H1 (cell line): Measurements from ENCODE around the gene ATP6V0E2. TPM values are rescaled to one million over a fixed set of nuclear protein-coding genes. Genes with fewer than 3 reads are reported as not detected.

Experiments
- CTCF ChIA-PET: fragments of 300-600 bp; sonication (Branson Sonifier 250); formaldehyde crosslinking; loops from one replicate; lab custom pipeline; 2021; ENCODE audit not compliant: partially characterized antibody; lab: Charles Lee
- POLR2A ChIA-PET: fragments of 300-600 bp; sonication (Branson Sonifier 250); formaldehyde crosslinking; loops from one replicate; lab custom pipeline; 2021; ENCODE audit warnings: inconsistent platforms; ENCODE audit not compliant: partially characterized antibody; lab: Charles Lee
- DNase-seq, 2 experiments: peaks; one replicate each; pipeline versions ENCODE4 v3.0.0 to v3.0.0-alpha.2; 2010 to 2022; ENCODE audit warnings: low spot score in 2 of 2, low read depth in 1 of 2, mixed read lengths in 1 of 2
- FAIRE-seq: peaks from 2 replicates; lab custom pipeline; 2011; peaks lifted over from hg19 to GRCh38; lab: Jason Lieb, UNC
- H2AFZ ChIP-seq: 2 replicates; pipeline ENCODE4 v1.8.1; 2012; ENCODE audit warnings: low read length, inconsistent platforms
- H2AK5ac ChIP-seq: 2 replicates; pipeline ENCODE4 v1.6.1; 2013; ENCODE audit warnings: low read depth, low read length
- H2BK120ac ChIP-seq: replicated peaks from 2 replicates; pipeline ENCODE3; 2013; ENCODE audit warnings: low read depth, low read length, inconsistent platforms
- H2BK12ac ChIP-seq: 2 replicates; pipeline ENCODE4 v1.6.1; 2013; ENCODE audit warnings: low read depth, low read length
- H2BK15ac ChIP-seq: 2 replicates; pipeline ENCODE4 v1.6.1; 2013; ENCODE audit warnings: low read length
- H2BK20ac ChIP-seq: 2 replicates; pipeline ENCODE4 v1.6.1; 2013; ENCODE audit warnings: low read length
- H2BK5ac ChIP-seq: 2 replicates; pipeline ENCODE4 v1.6.1; 2013; ENCODE audit warnings: low read depth, low read length
- H3K14ac ChIP-seq: 2 replicates; pipeline ENCODE4 v1.6.1; 2013; ENCODE audit warnings: inconsistent platforms; ENCODE audit not compliant: insufficient read length
- H3K18ac ChIP-seq: 2 replicates; pipeline ENCODE4 v1.6.1; 2013; ENCODE audit warnings: low read length; ENCODE audit errors: extremely low read depth
- H3K23ac ChIP-seq: 2 replicates; pipeline ENCODE4 v1.6.1; 2013; ENCODE audit warnings: inconsistent platforms; ENCODE audit not compliant: insufficient read length
- H3K23me2 ChIP-seq: 2 replicates; pipeline ENCODE4 v1.6.1; 2013; ENCODE audit warnings: low read depth, low read length
- H3K27ac ChIP-seq: 2 replicates; pipeline ENCODE4 v1.6.1; 2011; ENCODE audit warnings: low read depth, low read length, inconsistent platforms
- H3K27me3 ChIP-seq, 4 experiments: replicated peaks in 1 of 4; 1 replicate in 1 of 4; 2 replicates in 3 of 4; pipeline versions ENCODE4 v1.6.1 to v1.8.1; 2011 to 2013; ENCODE audit warnings: low read length in 3 of 4, mild to moderate bottlenecking in 3 of 4, inconsistent platforms in 2 of 4, mixed read lengths in 2 of 4, moderate library complexity in 1 of 4; ENCODE audit not compliant: control insufficient read depth in 3 of 4, insufficient read depth in 3 of 4; ENCODE audit errors: extremely low read depth in 1 of 4
- H3K36me3 ChIP-seq, 4 experiments: 2 replicates each; pipeline versions ENCODE4 v1.6.1 to v1.8.1; 2011 to 2013; ENCODE audit warnings: mild to moderate bottlenecking in 4 of 4, low read length in 3 of 4, moderate library complexity in 2 of 4, control low read depth in 1 of 4, inconsistent platforms in 1 of 4; ENCODE audit not compliant: insufficient read depth in 4 of 4, control insufficient read depth in 2 of 4
- H3K4ac ChIP-seq: replicated peaks from 2 replicates; pipeline ENCODE3; 2013; ENCODE audit warnings: low read length, low read depth, mixed read lengths, inconsistent platforms; ENCODE audit not compliant: insufficient read length
- H3K4me1 ChIP-seq, 4 experiments: replicated peaks in 1 of 4; 1 replicate in 1 of 4; 2 replicates in 3 of 4; pipeline versions ENCODE4 v1.6.1 to v1.8.1; 2011 to 2013; ENCODE audit warnings: low read length in 3 of 4, inconsistent platforms in 2 of 4, mixed read lengths in 1 of 4; ENCODE audit not compliant: insufficient read depth in 4 of 4, control insufficient read depth in 3 of 4
- H3K4me2 ChIP-seq, 2 experiments: 2 replicates each; pipeline versions ENCODE4 v1.6.1 to v1.8.1; 2011 to 2013; ENCODE audit warnings: low read depth in 2 of 2, low read length in 2 of 2, control low read depth in 1 of 2, inconsistent platforms in 1 of 2, mild to moderate bottlenecking in 1 of 2; ENCODE audit not compliant: insufficient read depth in 1 of 2
- H3K4me3 ChIP-seq, 4 experiments: fragments of 200-600, 300-600 bp in 1 of 4; sonication (generic), shearing (Covaris generic), sonication (Bioruptor Twin) in 1 of 4; 2 replicates each; pipeline versions ENCODE4 v1.5.1 to v1.8.1; 2011 to 2016; ENCODE audit warnings: low read length in 4 of 4, low read depth in 3 of 4, control low read depth in 2 of 4, inconsistent platforms in 2 of 4, mild to moderate bottlenecking in 2 of 4, mixed read lengths in 1 of 4, moderate library complexity in 1 of 4; ENCODE audit not compliant: insufficient read depth in 2 of 4; ENCODE audit errors: extremely low read depth in 1 of 4
- H3K56ac ChIP-seq: replicated peaks from 2 replicates; pipeline ENCODE3; 2013; ENCODE audit warnings: low read depth, mild to moderate bottlenecking, mixed read lengths, low read length, inconsistent platforms; ENCODE audit not compliant: insufficient read length
- H3K79me1 ChIP-seq: 2 replicates; pipeline ENCODE4 v1.6.1; 2013; ENCODE audit warnings: low read depth, low read length, control low read depth
- H3K79me2 ChIP-seq, 2 experiments: 2 replicates each; pipeline versions ENCODE4 v1.6.1 to v1.8.1; 2012 to 2013; ENCODE audit warnings: low read length in 2 of 2, mild to moderate bottlenecking in 2 of 2, inconsistent platforms in 1 of 2; ENCODE audit not compliant: insufficient read depth in 2 of 2, control insufficient read depth in 1 of 2
- H3K9ac ChIP-seq, 4 experiments: replicated peaks in 1 of 4; 1 replicate in 1 of 4; 2 replicates in 3 of 4; pipeline versions ENCODE4 v1.6.1 to v1.8.1; 2011 to 2013; ENCODE audit warnings: low read depth in 3 of 4, low read length in 3 of 4, control low read depth in 2 of 4, mild to moderate bottlenecking in 2 of 4, moderate library complexity in 2 of 4, inconsistent platforms in 1 of 4; ENCODE audit errors: extremely low read depth in 1 of 4
- H3K9me3 ChIP-seq, 2 experiments: 2 replicates each; pipeline versions ENCODE4 v1.6.1 to v1.8.1; 2012 to 2013; ENCODE audit warnings: mild to moderate bottlenecking in 2 of 2, moderate library complexity in 2 of 2, control low read depth in 1 of 2, inconsistent platforms in 1 of 2, low read depth in 1 of 2, low read length in 1 of 2, mixed read lengths in 1 of 2; ENCODE audit not compliant: insufficient read depth in 2 of 2
- H4K20me1 ChIP-seq, 2 experiments: replicated peaks in 1 of 2; 2 replicates each; pipeline versions ENCODE3 to v1.8.1; 2011 to 2013; ENCODE audit warnings: inconsistent platforms in 2 of 2, low read length in 2 of 2, mild to moderate bottlenecking in 1 of 2; ENCODE audit not compliant: insufficient read depth in 2 of 2, control insufficient read depth in 1 of 2
- H4K5ac ChIP-seq: 2 replicates; pipeline ENCODE4 v1.6.1; 2013; ENCODE audit warnings: low read length, low read depth, mixed read lengths, inconsistent platforms; ENCODE audit not compliant: insufficient read length
- H4K8ac ChIP-seq: 2 replicates; pipeline ENCODE4 v1.8.0; 2013; ENCODE audit warnings: mild to moderate bottlenecking, moderate library complexity, low read length, inconsistent platforms; ENCODE audit not compliant: insufficient read depth; ENCODE audit errors: extremely low read depth
- H4K91ac ChIP-seq: replicated peaks from 2 replicates; pipeline ENCODE3; 2013; ENCODE audit warnings: low read length, mixed read lengths, inconsistent platforms; ENCODE audit not compliant: insufficient read length
- ASH2L ChIP-seq: fragments of 200-600, 300-600 bp; sonication (generic); IDR thresholded peaks from one replicate; pipeline ENCODE4 v1.7.1; 2017; ENCODE audit warnings: low read length
- BACH1 ChIP-seq: IDR thresholded peaks from 2 replicates; pipeline ENCODE4 v1.6.1; 2012; ENCODE audit warnings: low read length, improper control_type of control experiment
- CBX5 ChIP-seq: fragments of 300-800, 300-1000 bp; sonication (generic); IDR thresholded peaks from 2 replicates; pipeline ENCODE4 v1.7.1; 2016; ENCODE audit warnings: antibody characterized with exemption, low read length, low read depth
- CTBP2 ChIP-seq: IDR thresholded peaks from 2 replicates; pipeline ENCODE4 v1.7.0; 2011; ENCODE audit warnings: borderline replicate concordance, mild to moderate bottlenecking, moderate library complexity, mixed read lengths, low read length; ENCODE audit not compliant: insufficient read depth, insufficient read length
- JUND ChIP-seq: IDR thresholded peaks from 2 replicates; pipeline ENCODE4 v1.6.1; 2011; ENCODE audit warnings: mild to moderate bottlenecking, improper control_type of control experiment, low read length
- KDM5A ChIP-seq: fragments of 200-600 bp; IDR thresholded peaks from 2 replicates; pipeline ENCODE4 v1.7.1; 2012; ENCODE audit warnings: mild to moderate bottlenecking, low read length, inconsistent platforms, mixed read lengths
- MAFK ChIP-seq: IDR thresholded peaks from 2 replicates; pipeline ENCODE4 v1.6.1; 2012; ENCODE audit warnings: low read depth, mild to moderate bottlenecking, improper control_type of control experiment, low read length
- POLR2A ChIP-seq, 2 experiments: IDR thresholded peaks; 1 replicate in 1 of 2; 2 replicates in 1 of 2; pipeline ENCODE4 v1.6.1; 2011; ENCODE audit warnings: low read depth in 2 of 2, low read length in 2 of 2, mild to moderate bottlenecking in 2 of 2; ENCODE audit errors: control extremely low read depth in 1 of 2
- RFX5 ChIP-seq: IDR thresholded peaks from 2 replicates; pipeline ENCODE4 v1.6.1; 2011; ENCODE audit warnings: low read depth, low read length, improper control_type of control experiment, borderline replicate concordance
- SAP30 ChIP-seq: fragments of 300-600 bp; sonication (generic); IDR thresholded peaks from 2 replicates; pipeline ENCODE4 v1.7.1; 2012; ENCODE audit warnings: low read length, moderate library complexity, mild to moderate bottlenecking, inconsistent platforms; ENCODE audit not compliant: insufficient read depth, insufficient replicate concordance
- SIRT6 ChIP-seq: IDR thresholded peaks from one replicate; pipeline ENCODE4 v1.7.1; 2012; ENCODE audit warnings: low read length, inconsistent platforms
- SIX5 ChIP-seq: IDR thresholded peaks from 2 replicates; pipeline ENCODE4 v1.6.1; 2011; ENCODE audit warnings: mild to moderate bottlenecking, low read depth, low read length
- SRF ChIP-seq: IDR thresholded peaks from 2 replicates; pipeline ENCODE4 v1.6.1; 2011; ENCODE audit warnings: mild to moderate bottlenecking, low read depth, low read length, moderate library complexity
- YY1 ChIP-seq: IDR thresholded peaks from 2 replicates; pipeline ENCODE4 v1.6.1; 2011; ENCODE audit warnings: low read depth, mild to moderate bottlenecking, low read length
- whole genome bisulfite sequencing, 2 experiments: shearing (Covaris generic) in 1 of 2; methylation state at CpG; one replicate each; pipeline versions ENCODE4 v1.1.6 to v1.1.7; 2013 to 2015; ENCODE audit warnings: low lambda C conversion rate in 2 of 2, mixed read lengths in 2 of 2, inconsistent platforms in 1 of 2, low coverage in 1 of 2, missing lambda C conversion rate in 1 of 2; ENCODE audit not compliant: insufficient replicate concordance in 2 of 2, insufficient coverage in 1 of 2, insufficient read length in 1 of 2; ENCODE audit errors: extremely low coverage in 1 of 2, missing lambda C conversion rate in 1 of 2; 5-methylcytosine and 5-hydroxymethylcytosine counted together
- polyA plus RNA-seq, 7 experiments: library from polyadenylated mRNA; depleted of rRNA in 3 of 7; stranded (reverse) in 5 of 7; unstranded in 2 of 7; fragments of >200 nt in 5 of 7; fragments of 200-250 nt in 2 of 7; gene quantifications; 1 replicate in 5 of 7; 2 replicates in 1 of 7; 4 replicates in 1 of 7; pipeline versions ENCODE4 v1.2.1 to v1.2.3, GENCODE V29; 2011 to 2013; ENCODE audit warnings: missing spikeins in 2 of 7, mixed read lengths in 2 of 7
- total RNA-seq: library from RNA; stranded (reverse); fragmentation: NEBNext Ultra II Directional; extraction: Animal tissue kit (Norgen Biotek cat#: 25700); gene quantifications from 2 replicates; pipeline ENCODE4 v1.2.1, GENCODE V29; 2021
- TF ChIP-seq, protein P1 (sequence below): IDR thresholded peaks from 2 replicates; pipeline ENCODE4 v1.6.1; 2011; ENCODE audit warnings: low read length, improper control_type of control experiment

The ATP6V0E2 gene
- total and polyA plus RNA-seq, 2 of the 8 experiments (the other 6 are each of a cell fraction or from before 2014, with no cell fraction given): 26.1 to 47.9 TPM

DNA sequence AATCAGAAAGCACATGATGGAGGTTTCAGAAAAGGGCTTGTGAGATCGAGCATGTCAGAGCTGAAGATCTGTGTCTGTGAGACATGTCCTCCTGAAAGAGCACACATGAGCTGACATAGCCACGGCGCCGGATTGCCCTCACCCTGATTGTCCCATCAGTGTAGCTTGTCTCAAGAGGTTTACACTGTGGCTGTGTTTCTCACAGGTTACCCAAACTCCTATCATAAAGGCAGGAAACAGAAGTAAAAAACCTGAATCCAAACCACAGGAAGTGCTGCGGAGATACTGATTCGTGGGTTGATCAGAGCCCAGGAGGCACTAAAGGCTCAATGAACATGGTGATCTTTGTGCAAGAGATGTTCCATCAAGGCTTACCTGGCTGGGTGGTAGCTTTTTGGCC lies 3.9 kb upstream of the ATP6V0E2 start:
- Histone ChIP-seq H2BK20ac (no peak overlapping the region), H4K5ac (no peak overlapping the region), H2BK12ac (no peak overlapping the region), H3K36me3 (peaks cover 0 to 3% (median 0%) of the 10 kb centered on the region in 4 experiments; a peak in 2 of 8 replicates), H3K9me3 (no peaks in the 10 kb centered on the region), H3K23ac (no peak overlapping the region), H3K18ac (no peak overlapping the region), H3K4me2 (no peak overlapping the region), H3K23me2 (peaks cover 11% of the 10 kb centered on the region; the same call in 1 of the 2 replicates), H3K4ac (no peak overlapping the region), H2AK5ac (no peak overlapping the region), H2AFZ (no peak overlapping the region), H3K9ac (no peak overlapping the region), H3K27ac (no peak overlapping the region), H2BK120ac (no peak overlapping the region), H3K4me3 (no peak overlapping the region), H3K79me1 (no peaks in the 10 kb centered on the region), H4K91ac (no peak overlapping the region), H2BK15ac (no peak overlapping the region), H3K4me1 (peaks cover 0 to 12% (median 4%) of the 10 kb centered on the region in 4 experiments; a peak in 4 of 7 replicates), H3K14ac (no peak overlapping the region), H3K27me3 (peaks cover 0 to 15% (median 10%) of the 10 kb centered on the region in 4 experiments; a peak in 6 of 7 replicates), H4K8ac (no peak overlapping the region), H3K56ac (no peak overlapping the region), H2BK5ac (no peak overlapping the region), H4K20me1 (no peaks in the 10 kb centered on the region), H3K79me2 (no peaks in the 10 kb centered on the region)
- WGBS, 2 experiments: 73% methylated on average over 6 of the region's 6 CpGs; no CpG with 5 or more reads in 1 of the 2 experiments
- POLR2A ChIA-PET: no interaction called here
- CTCF ChIA-PET: interaction anchor here (0.5 to 5.5 kb wide), 7 partner anchors 9 to 162 kb away, joined by 3 to 60 read pairs (median 5); no protein-coding TSS in a partner anchor
- FAIRE-seq: no peak
- DNase-seq: no peak
- no peak for TF ChIP-seq ASH2L
- TF ChIP-seq YY1: no peak
- TF ChIP-seq SIX5: no peak
- TF ChIP-seq, protein P1, sequence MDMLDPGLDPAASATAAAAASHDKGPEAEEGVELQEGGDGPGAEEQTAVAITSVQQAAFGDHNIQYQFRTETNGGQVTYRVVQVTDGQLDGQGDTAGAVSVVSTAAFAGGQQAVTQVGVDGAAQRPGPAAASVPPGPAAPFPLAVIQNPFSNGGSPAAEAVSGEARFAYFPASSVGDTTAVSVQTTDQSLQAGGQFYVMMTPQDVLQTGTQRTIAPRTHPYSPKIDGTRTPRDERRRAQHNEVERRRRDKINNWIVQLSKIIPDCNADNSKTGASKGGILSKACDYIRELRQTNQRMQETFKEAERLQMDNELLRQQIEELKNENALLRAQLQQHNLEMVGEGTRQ: no peak
- TF ChIP-seq SIRT6: no peak
- no peak for TF ChIP-seq KDM5A
- no peak for TF ChIP-seq CTBP2
- no peak for TF ChIP-seq BACH1
- no peak for TF ChIP-seq RFX5
- no peak for TF ChIP-seq MAFK
- no peak for TF ChIP-seq SRF
- no peak for TF ChIP-seq CBX5
- TF ChIP-seq SAP30: no peak
- no peak for TF ChIP-seq JUND
- TF ChIP-seq POLR2A (IDR thresholded peaks at IDR 0.05; ENCODE audit: control extremely low read depth in 1 of 2, low read depth in 2 of 2, low read length in 2 of 2): no peak
